Measurements from ENCODE around the gene SPEN. TPM values are rescaled to one million over a fixed set of nuclear protein-coding genes. Genes with fewer than 3 reads are reported as not detected.

SPEN gene
- total RNA-seq, 4 donors from 2014 or later, result 18.8 to 104 (median 73.8) TPM

DNA sequence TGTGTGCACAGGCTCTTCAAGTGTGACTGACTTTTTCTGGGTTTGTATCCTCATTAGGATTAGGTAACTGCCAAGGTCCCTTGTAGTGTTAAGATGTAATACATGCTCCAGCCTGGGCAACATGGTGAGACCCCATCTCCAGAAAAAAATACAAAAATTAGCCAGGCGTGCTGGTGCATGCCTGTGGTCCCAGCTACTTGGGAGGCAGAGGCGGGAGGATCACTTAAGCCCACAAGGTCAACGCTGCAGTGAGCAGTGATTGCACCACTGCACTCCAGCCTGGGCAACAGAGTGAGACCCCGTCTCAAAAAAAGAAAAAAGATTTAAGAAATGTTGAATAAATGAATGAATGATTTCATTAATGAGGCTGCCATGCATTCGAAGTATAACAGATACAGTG lies 113.3 kb downstream of the SPEN start:
- TF ChIP-seq, protein P1, sequence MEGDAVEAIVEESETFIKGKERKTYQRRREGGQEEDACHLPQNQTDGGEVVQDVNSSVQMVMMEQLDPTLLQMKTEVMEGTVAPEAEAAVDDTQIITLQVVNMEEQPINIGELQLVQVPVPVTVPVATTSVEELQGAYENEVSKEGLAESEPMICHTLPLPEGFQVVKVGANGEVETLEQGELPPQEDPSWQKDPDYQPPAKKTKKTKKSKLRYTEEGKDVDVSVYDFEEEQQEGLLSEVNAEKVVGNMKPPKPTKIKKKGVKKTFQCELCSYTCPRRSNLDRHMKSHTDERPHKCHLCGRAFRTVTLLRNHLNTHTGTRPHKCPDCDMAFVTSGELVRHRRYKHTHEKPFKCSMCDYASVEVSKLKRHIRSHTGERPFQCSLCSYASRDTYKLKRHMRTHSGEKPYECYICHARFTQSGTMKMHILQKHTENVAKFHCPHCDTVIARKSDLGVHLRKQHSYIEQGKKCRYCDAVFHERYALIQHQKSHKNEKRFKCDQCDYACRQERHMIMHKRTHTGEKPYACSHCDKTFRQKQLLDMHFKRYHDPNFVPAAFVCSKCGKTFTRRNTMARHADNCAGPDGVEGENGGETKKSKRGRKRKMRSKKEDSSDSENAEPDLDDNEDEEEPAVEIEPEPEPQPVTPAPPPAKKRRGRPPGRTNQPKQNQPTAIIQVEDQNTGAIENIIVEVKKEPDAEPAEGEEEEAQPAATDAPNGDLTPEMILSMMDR (IDR thresholded peaks at IDR 0.05), result no peak
- TF ChIP-seq POLR2A (IDR thresholded peaks at IDR 0.05), result no peak
- Histone ChIP-seq H3K36me3 (no peaks in the 10 kb centered on the region), H3K27me3 (no peaks in the 10 kb centered on the region), H3K27ac (no peak overlapping the region), H3K4me3 (no peak overlapping the region), H3K4me1 (peaks cover 0 to 9% of the 10 kb centered on the region in 2 donors), H3K9me3 (no peaks in the 10 kb centered on the region)
- intact Hi-C loops (cut with DNase I; ENCODE audit: low total_unique reads), result no loop called here
- DNase-seq, result no peak

DNA sequence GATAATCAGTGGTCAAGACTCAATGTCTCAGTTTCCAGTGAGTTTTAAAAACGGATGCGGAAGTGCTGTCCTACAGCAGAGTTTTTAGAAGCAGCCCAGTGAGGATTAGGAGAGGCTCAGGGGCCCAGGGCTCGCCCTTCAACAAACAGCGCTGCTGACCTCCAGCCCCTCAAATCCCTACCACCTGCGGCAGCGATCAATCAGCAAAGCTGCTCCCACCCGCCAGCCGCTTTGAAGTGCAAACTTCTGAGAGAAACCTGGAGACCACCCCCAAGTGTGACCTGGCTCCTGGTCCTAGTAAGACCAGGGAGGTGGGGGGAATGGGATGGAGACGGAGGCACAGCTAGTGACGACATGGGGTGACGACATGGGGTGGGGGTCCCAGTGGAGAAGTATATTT lies 114.0 kb downstream of the SPEN start:
- peaks cover 0 to 14% of the 10 kb centered on the region in 2 donors for H3K4me1 ChIP-seq
- H3K27ac ChIP-seq, result no peak overlapping the region
- DNase-seq, result no peak

DNA sequence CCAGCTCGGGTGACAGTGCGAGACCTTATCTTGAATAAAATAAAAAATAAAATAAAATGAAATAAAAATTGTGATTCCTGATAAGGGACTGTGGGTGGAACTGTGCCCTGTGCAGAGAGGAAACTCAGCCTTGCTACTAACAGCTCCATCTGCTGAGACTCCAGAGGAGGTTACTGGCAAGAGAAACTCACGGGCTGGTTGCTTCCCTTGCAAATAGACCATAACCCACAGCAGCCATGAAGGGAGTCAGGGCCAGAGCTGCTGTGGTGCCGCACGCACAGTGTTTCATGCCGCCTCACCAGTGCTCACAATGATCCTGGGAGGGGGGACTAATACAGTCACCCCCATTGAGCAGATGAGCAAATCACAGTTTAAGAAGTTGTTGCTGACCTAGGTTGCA lies 114.7 kb downstream of the SPEN start:
- no peak for DNase-seq

More for the DNA sequence above, 114.0 kb downstream of the SPEN start:
- no peaks in the 10 kb centered on the region for H3K27me3 ChIP-seq
- no peak overlapping the region for H3K4me3 ChIP-seq
- no peaks in the 10 kb centered on the region for H3K9me3 ChIP-seq
- intact Hi-C loops (cut with DNase I; ENCODE audit: low total_unique reads), result no loop called here
- no peaks in the 10 kb centered on the region for H3K36me3 ChIP-seq
- TF ChIP-seq POLR2A (IDR thresholded peaks at IDR 0.05), result no peak
- TF ChIP-seq, protein P1 (IDR thresholded peaks at IDR 0.05), result no peak

DNA sequence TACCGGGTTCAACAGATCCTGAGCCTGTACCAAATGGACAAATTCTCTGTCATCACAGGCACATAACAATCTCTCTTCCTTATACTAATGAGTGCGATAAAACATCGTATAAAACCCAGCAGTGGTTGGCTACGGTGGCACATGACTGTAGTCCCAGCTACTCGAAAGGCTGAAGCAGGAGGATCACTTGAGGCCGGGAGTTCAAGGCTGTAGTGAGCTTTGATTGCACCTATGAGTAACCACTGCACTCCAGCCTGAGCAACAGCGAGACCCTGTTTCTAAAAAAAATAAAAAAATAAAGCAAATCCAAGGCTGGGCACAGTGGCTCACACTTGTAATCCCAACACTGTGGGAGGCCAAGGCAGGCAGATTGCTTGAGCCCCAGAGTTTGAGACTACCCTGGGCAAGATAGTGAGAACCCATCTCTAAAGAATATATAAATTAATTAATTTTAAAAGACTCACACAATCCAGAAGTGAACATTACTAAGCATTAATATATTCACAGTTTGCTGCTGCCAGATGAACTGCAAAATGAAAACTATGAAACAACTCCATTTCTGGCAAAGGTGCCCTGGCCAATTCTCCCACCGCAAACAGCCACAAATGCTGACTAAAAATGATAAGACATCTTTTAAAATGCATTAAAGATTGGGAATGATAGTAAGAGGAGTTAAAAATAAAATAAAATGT lies 115.3 kb downstream of the SPEN start:
- intact Hi-C loops (cut with DNase I; ENCODE audit: low total_unique reads), result no loop called here
- H3K4me1 ChIP-seq, result peaks cover 0 to 15% of the 10 kb centered on the region in 2 donors
- DNase-seq, result no peak
- H3K9me3 ChIP-seq, result no peaks in the 10 kb centered on the region
- no peaks in the 10 kb centered on the region for H3K36me3 ChIP-seq
- H3K4me3 ChIP-seq, result no peak overlapping the region
- TF ChIP-seq POLR2A (IDR thresholded peaks at IDR 0.05), result no peak
- TF ChIP-seq, protein P1 (IDR thresholded peaks at IDR 0.05), result no peak
- H3K27me3 ChIP-seq, result no peaks in the 10 kb centered on the region
- H3K27ac ChIP-seq, result no peak overlapping the region

More for the DNA sequence above, 114.7 kb downstream of the SPEN start:
- intact Hi-C loops (cut with DNase I; ENCODE audit: low total_unique reads), result no loop called here
- Histone ChIP-seq H3K27ac (no peak overlapping the region), H3K4me3 (no peak overlapping the region), H3K9me3 (no peaks in the 10 kb centered on the region), H3K36me3 (no peaks in the 10 kb centered on the region), H3K4me1 (peaks cover 0 to 15% of the 10 kb centered on the region in 2 donors), H3K27me3 (no peaks in the 10 kb centered on the region)
- TF ChIP-seq, protein P1 (IDR thresholded peaks at IDR 0.05), result no peak
- TF ChIP-seq POLR2A (IDR thresholded peaks at IDR 0.05), result no peak

DNA sequence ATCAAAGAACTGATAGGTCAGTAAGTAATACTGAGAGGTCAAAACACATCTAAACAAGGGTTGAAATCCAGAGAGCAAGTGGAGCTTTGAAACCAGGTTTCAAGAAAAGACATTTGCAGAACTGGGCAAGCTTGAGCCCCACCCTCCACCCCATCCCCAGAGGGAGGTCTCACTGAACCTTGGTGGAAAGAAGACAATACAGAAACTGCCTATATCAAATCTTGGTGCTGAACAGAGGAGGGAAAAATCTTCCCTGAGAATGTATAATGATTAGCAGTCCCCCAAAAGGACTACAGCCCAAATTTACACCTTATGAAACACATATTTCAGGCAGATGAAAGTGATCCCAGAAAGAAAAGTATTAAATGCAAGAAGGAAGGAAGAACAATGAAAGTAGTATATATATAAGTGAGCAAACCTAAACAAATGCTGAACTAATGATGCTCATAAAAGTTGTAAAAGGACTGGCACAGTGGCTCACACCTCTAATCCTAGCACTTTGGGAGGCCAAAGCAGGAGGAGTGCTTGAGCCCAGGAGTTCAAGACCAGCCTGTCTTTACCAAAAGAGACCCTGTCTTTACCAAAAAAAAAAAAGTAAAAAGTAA lies 116.0 kb downstream of the SPEN start:
- Histone ChIP-seq H3K36me3 (no peaks in the 10 kb centered on the region), H3K4me3 (no peak overlapping the region), H3K27ac (no peak overlapping the region), H3K4me1 (peaks cover 0 to 13% of the 10 kb centered on the region in 2 donors), H3K9me3 (no peaks in the 10 kb centered on the region), H3K27me3 (no peaks in the 10 kb centered on the region)
- no peak for DNase-seq
- no peak for TF ChIP-seq POLR2A (IDR thresholded peaks at IDR 0.05)
- TF ChIP-seq, protein P1 (IDR thresholded peaks at IDR 0.05), result no peak
- intact Hi-C loops (cut with DNase I; ENCODE audit: low total_unique reads), result no loop called here

Measured in uterus (tissue), 4 donors.